SH-SY5Y (cell line): ENCODE results near the gene EFNB2.

Experiments used
- GATA2 ChIP-seq: IDR thresholded peaks from 2 replicates; pipeline ENCODE4 v1.6.1; 2011; ENCODE audit warnings: mild to moderate bottlenecking, low read depth, low read length
- GATA3 ChIP-seq: IDR thresholded peaks from 2 replicates; pipeline ENCODE4 v1.6.1; 2011; ENCODE audit warnings: low read depth, mild to moderate bottlenecking, low read length, moderate library complexity

- TF ChIP-seq GATA3 = no peak
- TF ChIP-seq GATA2 = no peak
Measured at GRCh38 chr13:106488076-106488475, 47.4 kb downstream of the EFNB2 start.
